ENCODE measurements around the gene CPT1C. TPM values are rescaled to one million over a fixed set of nuclear protein-coding genes. Genes with fewer than 3 reads are reported as not detected.

CPT1C gene
- total RNA-seq, 1 donor from 2014 or later, result 0.35 TPM

GRCh38 chr19:49761249-49761624 is 70.3 kb downstream of the CPT1C start:
- H3K4me1 Mint-ChIP-seq, result peaks cover 6% of the 10 kb centered on the region
- no peaks in the 10 kb centered on the region for H3K36me3 Mint-ChIP-seq (ENCODE audit: low read depth)
- ATAC-seq (ENCODE audit: low read depth) (no peak), DNase-seq (no peak)
- intact Hi-C loops (cut with micrococcal nuclease), result no loop called here
- H3K27ac Mint-ChIP-seq, result no peak overlapping the region
- TF ChIP-seq CTCF (IDR thresholded peaks at IDR 0.05), result no peak
- ChIA-PET POLR2A (interaction anchor here (1.0 kb wide), 1 partner anchor 1592 kb away, joined by 8 read pairs; no protein-coding TSS in a partner anchor), CTCF (no interaction called here)
- no peaks in the 10 kb centered on the region for H3K27me3 Mint-ChIP-seq
- no peak overlapping the region for H3K4me3 Mint-ChIP-seq
- H3K9me3 Mint-ChIP-seq, result no peaks in the 10 kb centered on the region

- Mint-ChIP-seq H3K4me1 (peaks cover 8% of the 10 kb centered on the region), H3K27me3 (no peaks in the 10 kb centered on the region), H3K27ac (no peak overlapping the region), H3K36me3 (ENCODE audit: low read depth) (no peaks in the 10 kb centered on the region), H3K4me3 (no peak overlapping the region), H3K9me3 (no peaks in the 10 kb centered on the region)
- POLR2A ChIA-PET, result interaction anchor here (1.0 kb wide), 1 partner anchor 1592 kb away, joined by 8 read pairs; no protein-coding TSS in a partner anchor
- no peak for ATAC-seq (ENCODE audit: low read depth)
- no peak for TF ChIP-seq CTCF (IDR thresholded peaks at IDR 0.05)
- DNase-seq, result no peak
- intact Hi-C loops (cut with micrococcal nuclease), result no loop called here
- CTCF ChIA-PET, result no interaction called here
Measured at GRCh38 chr19:49761625-49762311, 70.9 kb downstream of the CPT1C start.

- DNase-seq, result no peak
- no peaks in the 10 kb centered on the region for H3K9me3 Mint-ChIP-seq
- H3K4me1 Mint-ChIP-seq, result peaks cover 19% of the 10 kb centered on the region
- TF ChIP-seq CTCF (IDR thresholded peaks at IDR 0.05), result no peak
- intact Hi-C loops (cut with micrococcal nuclease), result no loop called here
- ChIA-PET POLR2A (no interaction called here), CTCF (no interaction called here)
- no peak within 1 kb of the TSS for H3K4me3 Mint-ChIP-seq
- H3K27me3 Mint-ChIP-seq, result no peaks in the 10 kb centered on the region
- H3K27ac Mint-ChIP-seq, result no peak within 1 kb of the TSS
- H3K36me3 Mint-ChIP-seq (ENCODE audit: low read depth), result peaks cover 3% of the 10 kb centered on the region
- no peak for ATAC-seq (ENCODE audit: low read depth)
Measured at GRCh38 chr19:49763230-49763629, 72.3 kb downstream of the CPT1C start, which contains the start of gene TSKS. TSS of gene TSKS (minus strand) at chr19:49763306. CDS start at chr19:49763247, 59 bp downstream.

Other genes with a start within 250 kb of the CPT1C start
- 0.15 and 0.55 TPM in 2 replicates for gene SLC17A7, start 249.6 kb upstream of the CPT1C start, total RNA-seq
- gene PIH1D1, start 239.3 kb upstream of the CPT1C start, total RNA-seq, result 110 and 111 TPM in 2 replicates
- 61.4 and 61.6 TPM in 2 replicates for gene ALDH16A1, start 237.9 kb upstream of the CPT1C start, total RNA-seq
- gene FLT3LG, start 216.9 kb upstream of the CPT1C start, total RNA-seq, result 15.4 and 17.7 TPM in 2 replicates
- 6,642 and 7,342 TPM in 2 replicates for gene RPL13A, start 203.5 kb upstream of the CPT1C start, total RNA-seq
- gene RPS11, start 194.7 kb upstream of the CPT1C start, total RNA-seq, result 3,758 and 4,733 TPM in 2 replicates
- 17.4 and 18.8 TPM in 2 replicates for gene FCGRT, start 178.5 kb upstream of the CPT1C start, total RNA-seq
- 0.89 and 1.1 TPM in 2 replicates for gene RCN3, start 163.1 kb upstream of the CPT1C start, total RNA-seq
- gene NOSIP, start 110.6 kb upstream of the CPT1C start, total RNA-seq, result 49.9 and 54.8 TPM in 2 replicates
- gene PRRG2, start 109.8 kb upstream of the CPT1C start, total RNA-seq, result 1.8 and 2.2 TPM in 2 replicates
- 37.1 and 42.1 TPM in 2 replicates for gene PRR12, start 99.9 kb upstream of the CPT1C start, total RNA-seq
- 4.8 and 5.1 TPM in 2 replicates for gene RRAS, start 51.0 kb upstream of the CPT1C start, total RNA-seq
- 58.7 and 61.0 TPM in 2 replicates for gene SCAF1, start 48.9 kb upstream of the CPT1C start, total RNA-seq
- gene IRF3, start 25.3 kb upstream of the CPT1C start, total RNA-seq, result 145 and 171 TPM in 2 replicates
- gene BCL2L12, start 25.2 kb upstream of the CPT1C start, total RNA-seq, result 30.7 and 39.1 TPM in 2 replicates
- 372 and 376 TPM in 2 replicates for gene PRMT1, start 13.8 kb upstream of the CPT1C start, total RNA-seq
- 6.8 and 9.5 TPM in 2 replicates for gene ADM5, start 1.5 kb upstream of the CPT1C start, total RNA-seq
- gene TSKS, start 72.2 kb downstream of the CPT1C start, total RNA-seq, result 0.39 and 0.55 TPM in 2 replicates
- gene AP2A1, start 75.9 kb downstream of the CPT1C start, total RNA-seq, result 56.7 and 60.6 TPM in 2 replicates
- 12.0 and 15.0 TPM in 2 replicates for gene FUZ, start 122.2 kb downstream of the CPT1C start, total RNA-seq
- gene MED25, start 127.2 kb downstream of the CPT1C start, total RNA-seq, result 70.1 and 88.8 TPM in 2 replicates
- gene PTOV1, start 160.0 kb downstream of the CPT1C start, total RNA-seq, result 103 and 107 TPM in 2 replicates
- 174 and 205 TPM in 2 replicates for gene PNKP, start 176.5 kb downstream of the CPT1C start, total RNA-seq
- gene AKT1S1, start 186.2 kb downstream of the CPT1C start, total RNA-seq, result 21.3 and 28.7 TPM in 2 replicates
- 51.1 and 57.0 TPM in 2 replicates for gene TBC1D17, start 186.6 kb downstream of the CPT1C start, total RNA-seq
- gene IL4I1, start 205.8 kb downstream of the CPT1C start, total RNA-seq, result 24.0 and 25.5 TPM in 2 replicates
- gene ATF5, start 238.1 kb downstream of the CPT1C start, total RNA-seq, result 198 and 199 TPM in 2 replicates
- gene NUP62, start 238.4 kb downstream of the CPT1C start, total RNA-seq, result 96.8 and 114 TPM in 2 replicates

Data from activated B cell treated with CpG ODN at 0.5 μM for 24 hours (primary cell).